NCI-H1436 treated with DMSO at 0.1 percent for 48 hours (cell line): ENCODE measurements around the gene PLXNA4.

Experiments used
- DNase-seq: peaks from one replicate; lab custom pipeline; 2025; lab: John Stamatoyannopoulos, UW

Gene PLXNA4

GRCh38 chr7:132083126-132083525, 493.1 kb downstream of the PLXNA4 start:
- DNase-seq = no peak

- no peak for DNase-seq
These were observed 493.9 kb downstream of the PLXNA4 start for GRCh38 chr7:132082394-132082793.

DNA sequence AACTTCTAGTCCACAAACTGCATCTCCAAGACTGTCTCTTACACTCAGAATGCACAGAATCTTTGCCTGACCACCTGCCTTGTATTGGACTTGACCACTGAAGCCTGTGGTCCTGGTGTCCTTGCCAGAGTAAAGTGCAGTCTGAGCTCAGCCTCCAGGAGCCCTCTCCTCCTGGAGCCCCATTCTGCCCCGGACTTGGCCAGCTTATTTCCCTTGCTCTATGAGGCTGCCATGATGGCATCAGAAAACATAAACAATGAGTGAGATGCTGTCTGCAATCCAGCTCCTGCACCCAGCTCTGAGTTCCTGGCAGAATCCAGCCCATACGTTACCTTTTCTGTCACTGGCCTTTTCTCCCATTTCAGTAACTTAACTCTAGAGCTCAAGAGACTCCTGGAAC, 494.6 kb downstream of the PLXNA4 start:
- DNase-seq = no peak

DNA sequence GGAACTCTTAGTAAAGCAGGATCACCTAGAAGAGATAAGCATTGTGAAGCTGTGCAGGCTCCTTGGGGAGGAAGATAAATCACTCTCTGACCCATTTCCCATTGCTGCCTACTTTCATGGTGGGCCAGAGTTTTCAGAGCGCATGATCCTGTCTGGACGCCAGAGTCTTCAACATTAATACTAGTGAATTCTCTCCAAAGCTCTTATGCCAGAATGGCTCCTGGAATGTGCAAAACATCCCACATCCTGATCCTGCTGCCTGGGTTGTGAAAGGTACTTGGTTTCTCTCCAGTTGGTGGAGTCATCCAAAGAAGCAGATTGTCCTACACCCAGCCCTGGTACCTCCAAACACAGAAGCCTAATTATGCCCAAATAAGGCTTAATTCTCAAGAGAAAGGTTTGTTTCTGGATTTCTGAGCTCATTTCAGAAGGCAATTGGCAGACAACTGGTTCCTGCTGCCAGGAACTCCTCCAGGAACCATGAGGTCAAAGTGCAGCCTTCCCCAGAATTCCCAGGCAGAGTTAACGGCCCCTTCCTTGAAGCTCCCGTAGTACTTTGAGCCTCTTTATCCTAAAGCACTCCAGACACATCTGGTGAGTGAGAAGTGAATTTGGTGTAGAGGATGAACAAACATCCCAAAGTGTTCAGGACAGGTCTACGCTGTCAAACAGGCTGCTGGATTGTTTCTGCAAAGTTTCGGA, 495.2 kb downstream of the PLXNA4 start:
- no peak for DNase-seq

DNA sequence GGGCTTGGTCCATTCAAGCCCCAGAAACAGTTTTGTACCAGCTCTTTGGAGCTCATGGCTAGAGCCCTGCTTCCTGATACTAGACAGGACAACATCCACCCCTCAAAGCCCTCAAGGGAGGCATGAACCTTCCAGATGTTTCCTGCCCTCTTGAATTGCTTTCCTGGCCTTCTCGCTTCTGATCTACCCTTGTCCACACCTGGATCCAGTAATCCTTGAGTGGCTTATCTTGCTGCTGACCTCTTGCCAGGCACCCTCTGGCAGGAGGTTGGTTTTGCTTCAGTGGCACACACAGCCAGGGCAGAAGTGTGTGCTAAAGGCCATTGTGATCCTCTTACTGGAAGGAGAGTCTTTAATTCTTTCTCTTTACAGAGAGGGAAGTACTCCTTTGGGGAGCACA, 495.8 kb downstream of the PLXNA4 start:
- DNase-seq = no peak

GRCh38 chr7:132078891-132079735, 497.2 kb downstream of the PLXNA4 start:
- no peak for DNase-seq

GRCh38 chr7:132077971-132078685, 498.1 kb downstream of the PLXNA4 start:
- no peak for DNase-seq

DNA sequence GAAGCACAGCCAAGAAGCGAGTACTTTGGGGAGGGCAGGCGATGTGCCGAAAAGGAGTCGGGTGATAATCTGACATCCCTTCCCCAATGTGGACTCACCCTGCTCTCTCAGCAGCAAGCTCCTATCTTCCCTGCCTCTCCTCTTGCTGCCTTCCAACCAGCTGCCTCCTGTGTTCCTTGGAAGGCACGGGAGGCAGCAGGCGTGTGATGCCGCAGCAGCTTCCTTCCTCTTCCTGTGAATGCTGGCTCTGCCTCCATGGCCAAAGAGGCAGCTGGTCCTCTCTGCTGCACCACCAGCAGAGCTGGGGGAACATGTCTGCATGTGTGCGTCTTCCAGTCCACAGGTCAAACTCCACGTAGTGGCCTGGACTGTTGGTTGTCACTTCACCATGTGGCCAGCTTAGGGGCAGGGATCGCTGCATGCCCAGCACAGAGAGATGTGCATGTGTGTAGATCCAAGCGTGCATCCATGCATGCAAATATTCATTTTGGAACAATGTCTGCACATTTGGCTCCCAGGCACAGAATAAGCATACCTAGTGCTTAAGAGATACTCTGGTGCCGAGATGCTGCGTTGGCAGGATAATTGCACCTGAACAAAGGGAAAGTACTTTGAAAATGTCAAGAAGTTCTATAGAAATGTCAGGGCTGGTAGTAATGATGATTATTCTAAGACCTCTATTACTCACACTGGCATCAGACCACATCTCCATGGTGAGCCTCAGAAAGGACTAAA, 499.8 kb downstream of the PLXNA4 start:
- no peak for DNase-seq

DNA sequence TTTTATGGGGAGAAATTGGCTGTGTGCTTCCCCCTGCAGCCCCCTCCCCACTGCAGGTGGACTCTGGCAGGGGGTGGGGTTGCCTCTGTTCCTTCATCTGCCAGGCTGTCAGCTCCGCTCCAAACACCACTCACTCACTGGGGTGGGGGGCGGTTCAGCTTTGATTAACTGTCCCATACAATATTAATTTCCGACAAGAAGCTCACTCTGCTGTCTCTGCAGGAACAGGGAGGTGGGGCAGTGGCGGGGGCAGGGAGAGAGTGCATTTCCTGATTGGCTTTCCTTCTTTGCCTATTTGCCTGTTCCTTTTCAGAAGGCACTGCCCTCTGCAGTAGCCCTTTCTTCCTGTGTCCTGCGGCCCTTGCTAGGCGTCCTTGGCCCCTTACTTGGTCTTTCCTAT, 500.8 kb downstream of the PLXNA4 start:
- DNase-seq = no peak

DNA sequence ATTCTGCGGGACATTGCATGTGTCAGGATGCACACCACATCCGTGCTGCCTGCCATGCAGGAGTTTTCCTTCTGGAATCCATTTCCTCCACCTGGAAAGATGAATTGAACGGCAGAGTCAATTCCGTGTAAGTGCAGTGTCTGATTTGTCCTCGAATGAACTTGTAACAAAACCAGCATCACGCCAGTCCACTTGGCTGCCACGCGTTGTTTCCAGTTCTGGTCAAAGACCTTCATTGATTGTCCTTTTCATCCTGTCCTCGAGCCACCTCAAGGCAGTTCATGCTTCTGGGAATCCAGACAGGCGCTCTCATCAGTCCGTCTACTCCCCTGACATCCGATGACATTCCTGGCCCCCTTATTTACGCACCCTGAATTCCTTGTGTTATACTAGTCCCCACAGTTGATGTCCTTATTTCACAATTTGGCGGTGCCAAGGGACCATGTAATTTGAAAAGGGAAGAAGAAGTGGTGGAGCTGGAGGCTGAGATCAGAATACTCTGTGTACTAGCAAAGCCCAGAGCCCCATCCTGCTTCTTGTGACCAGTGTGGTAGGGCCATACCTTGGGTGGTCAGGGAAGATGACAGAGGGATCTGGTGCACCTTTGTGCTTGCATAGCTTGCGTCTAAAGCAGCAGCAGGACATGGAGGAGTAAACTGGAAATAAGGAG, 502.2 kb downstream of the PLXNA4 start:
- no peak for DNase-seq
